OCI-LY1 (cell line): ENCODE data around the gene SLC47A1.

Experiments
- CTCF ChIP-seq: fragments of 200-600 bp; sonication (generic), shearing (Covaris generic); IDR thresholded peaks from 2 replicates; pipeline ENCODE4 v1.5.1; 2017; ENCODE audit warnings: mild to moderate bottlenecking, antibody characterized with exemption, low read length, moderate library complexity, mixed read lengths
- EZH2 ChIP-seq: fragments of 200-600 bp; sonication (generic), shearing (Covaris generic); IDR thresholded peaks from 2 replicates; pipeline ENCODE4 v1.8.0; 2017; ENCODE audit warnings: borderline replicate concordance, mixed run types, mild to moderate bottlenecking, antibody characterized with exemption, low read length, moderate library complexity, mixed read lengths

DNA sequence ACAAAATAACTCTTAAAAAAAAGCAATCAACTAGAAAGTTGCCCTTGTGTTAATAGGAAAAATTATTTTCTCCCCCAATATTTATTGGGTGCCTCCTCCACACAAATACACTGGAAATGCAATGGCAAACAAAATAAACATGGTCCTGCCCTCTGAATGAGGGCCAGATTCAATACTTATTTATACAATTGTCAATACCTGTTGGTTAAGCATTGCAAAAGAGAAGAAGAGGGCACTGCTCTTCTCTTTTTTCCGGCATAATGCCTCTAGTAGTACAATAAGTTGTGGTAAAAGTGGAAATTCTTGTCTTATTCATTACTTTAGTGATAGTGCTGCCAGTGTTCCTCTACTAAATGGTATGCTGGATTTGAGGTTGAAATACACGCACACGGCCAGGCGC is 92.4 kb downstream of the SLC47A1 start:
- no peak for TF ChIP-seq CTCF
- TF ChIP-seq EZH2 = no peak
